Activated CD4-positive, CD25-positive, alpha-beta regulatory T cell treated with anti-CD3 and anti-CD28 coated beads, Interleukin-2, amount 50 U/mL, for 16 hours (primary cell): ENCODE measurements around the gene CAB39L.

Experiments used
- DNase-seq: peaks from one replicate; pipeline ENCODE4 v3.0.0-alpha.2; 2020; ENCODE audit warnings: low read depth, low spot score

The CAB39L gene

DNA sequence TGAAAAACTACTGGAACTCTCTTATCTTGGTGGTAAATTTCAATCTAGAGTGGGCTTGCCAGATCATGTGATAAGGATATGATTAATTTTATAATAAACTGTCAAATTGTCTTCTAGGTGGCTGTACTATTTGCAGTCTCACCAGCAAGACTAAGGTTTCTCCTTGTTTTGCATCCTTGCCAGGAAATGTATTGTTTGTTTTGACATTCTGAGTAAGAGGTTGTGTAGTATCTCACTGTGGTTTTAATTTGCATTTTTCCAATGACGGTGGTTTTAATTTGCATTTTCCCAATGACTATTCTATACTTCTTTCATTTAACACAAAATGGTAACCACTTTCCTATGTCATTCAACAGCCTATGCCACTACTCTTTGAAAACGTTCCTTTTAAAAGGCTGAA, 2.0 kb downstream of the CAB39L start:
- no peak for DNase-seq

- DNase-seq, result no peak
Observed at GRCh38 chr13:49441312-49441711, 2.6 kb downstream of the CAB39L start.

DNA sequence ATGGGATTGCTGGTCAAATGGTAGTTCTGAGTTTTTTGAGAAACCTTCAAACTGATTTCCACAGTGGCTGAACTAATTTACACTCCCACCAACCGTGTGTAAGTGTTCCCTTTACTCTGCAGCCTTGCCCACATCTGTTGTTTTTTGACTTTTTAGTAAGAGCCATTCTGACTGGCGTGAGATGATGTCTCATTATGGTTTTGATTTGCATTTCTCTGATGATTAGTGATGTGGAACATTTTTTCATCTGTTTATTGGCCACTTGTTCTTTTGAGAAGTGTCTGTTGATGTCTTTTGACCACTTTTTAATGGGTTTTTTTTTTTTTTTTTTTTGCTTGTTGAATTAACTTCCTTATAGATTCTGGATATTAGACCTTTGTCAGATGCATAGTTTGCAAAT, 4.3 kb downstream of the CAB39L start:
- DNase-seq, result no peak

GRCh38 chr13:49437705-49438104, 6.2 kb downstream of the CAB39L start:
- DNase-seq, result no peak

- no peak for DNase-seq
Observed at GRCh38 chr13:49436890-49437289, 7.0 kb downstream of the CAB39L start.

- DNase-seq, result no peak
Observed at GRCh38 chr13:49435992-49436391, 7.9 kb downstream of the CAB39L start.

GRCh38 chr13:49429121-49429520, 14.7 kb downstream of the CAB39L start:
- DNase-seq, result no peak

DNA sequence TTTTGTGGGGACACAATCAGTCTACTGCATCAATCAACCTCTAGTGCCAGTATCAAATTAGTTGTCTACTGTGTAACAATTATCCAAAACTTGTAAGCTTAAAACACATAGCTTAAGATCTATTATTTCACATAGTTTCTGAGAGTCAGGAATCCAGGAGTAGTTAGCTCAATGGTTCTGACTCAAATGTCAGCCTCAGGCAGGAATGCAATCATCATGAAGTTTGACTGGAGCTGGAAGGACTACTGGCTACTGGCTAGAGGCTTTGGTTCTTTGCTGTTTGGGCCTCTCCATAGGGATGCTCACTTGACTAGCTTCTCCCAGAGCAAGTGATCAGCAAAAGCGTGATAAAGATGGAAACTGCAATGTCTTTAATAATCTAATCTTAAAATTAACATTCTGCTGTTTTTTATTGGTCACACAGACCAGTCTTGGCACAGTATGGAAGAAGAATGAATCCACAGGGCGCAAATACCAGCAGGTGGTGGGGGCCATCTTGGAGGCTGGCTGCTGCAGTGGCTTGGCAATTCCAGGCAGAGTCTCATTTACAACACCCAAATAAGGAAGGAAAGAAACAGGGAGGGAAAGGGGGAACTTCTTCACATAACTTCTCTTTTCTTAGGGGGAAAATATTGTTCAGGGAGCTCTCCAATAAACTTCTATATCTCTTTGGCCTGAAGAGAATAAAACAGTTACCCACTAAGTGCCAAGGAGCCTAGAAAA, 15.7 kb downstream of the CAB39L start:
- no peak for DNase-seq

GRCh38 chr13:49424011-49424560, 19.8 kb downstream of the CAB39L start:
- DNase-seq, result no peak

GRCh38 chr13:49421391-49421790, 22.5 kb downstream of the CAB39L start:
- DNase-seq, result no peak

DNA sequence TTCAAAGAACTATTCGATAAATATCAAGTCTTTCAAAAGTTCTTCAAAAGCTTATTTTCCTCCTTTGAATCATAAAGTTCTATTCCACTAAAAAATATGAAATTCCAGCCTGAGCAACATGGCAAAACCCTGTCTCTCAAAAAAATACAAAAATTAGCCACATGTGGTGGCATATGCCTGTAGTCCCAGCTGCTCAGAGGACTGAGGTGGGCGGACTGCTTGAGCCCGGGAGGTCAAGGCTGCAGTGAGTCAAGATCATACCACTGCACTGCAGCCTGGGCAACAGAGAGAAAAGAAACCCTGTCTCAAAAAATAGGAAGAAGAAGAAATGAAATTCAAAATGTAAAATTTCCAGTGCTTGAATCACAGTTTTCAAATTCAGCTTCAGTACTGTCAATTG, 24.6 kb downstream of the CAB39L start:
- no peak for DNase-seq

DNA sequence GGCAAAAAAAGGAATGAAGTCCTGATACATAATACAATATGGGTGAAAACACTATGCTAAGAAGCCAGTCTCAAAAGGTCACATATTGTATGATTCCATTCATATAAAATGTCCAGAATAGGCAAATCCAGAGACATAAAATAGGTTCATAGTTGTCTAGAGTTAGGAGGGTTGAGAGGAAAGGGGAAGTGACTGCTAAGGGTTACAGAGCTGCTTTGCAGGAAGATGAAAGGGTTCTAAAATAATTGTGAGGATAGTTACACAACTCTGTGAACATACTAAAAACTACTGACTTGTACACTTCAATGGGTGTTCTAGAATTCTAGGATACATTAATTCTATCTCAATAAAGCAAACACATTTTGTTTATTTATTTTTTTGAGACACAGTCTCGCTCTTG, 25.7 kb downstream of the CAB39L start:
- no peak for DNase-seq

GRCh38 chr13:49417161-49417560, 26.7 kb downstream of the CAB39L start:
- DNase-seq, result no peak

GRCh38 chr13:49412749-49413148, 31.1 kb downstream of the CAB39L start:
- no peak for DNase-seq

DNA sequence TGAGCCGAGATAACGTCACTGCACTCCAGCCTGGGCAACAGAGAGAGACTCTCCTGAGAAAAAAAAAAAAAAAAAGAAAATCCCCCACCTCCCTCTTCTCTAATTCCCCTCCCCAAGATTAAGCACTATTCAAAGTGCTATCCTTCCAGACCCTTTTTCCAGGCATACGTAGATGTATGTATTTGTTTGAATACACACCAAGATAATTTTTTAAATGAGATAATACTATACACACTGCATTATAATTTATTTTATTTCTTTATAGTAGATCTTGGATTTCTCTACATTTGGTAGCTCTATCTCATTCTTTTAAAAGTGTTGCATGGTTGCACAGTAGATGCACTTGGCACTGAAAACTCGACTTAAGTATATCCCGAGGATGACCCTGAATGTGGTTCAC, 32.5 kb downstream of the CAB39L start:
- DNase-seq, result no peak

DNA sequence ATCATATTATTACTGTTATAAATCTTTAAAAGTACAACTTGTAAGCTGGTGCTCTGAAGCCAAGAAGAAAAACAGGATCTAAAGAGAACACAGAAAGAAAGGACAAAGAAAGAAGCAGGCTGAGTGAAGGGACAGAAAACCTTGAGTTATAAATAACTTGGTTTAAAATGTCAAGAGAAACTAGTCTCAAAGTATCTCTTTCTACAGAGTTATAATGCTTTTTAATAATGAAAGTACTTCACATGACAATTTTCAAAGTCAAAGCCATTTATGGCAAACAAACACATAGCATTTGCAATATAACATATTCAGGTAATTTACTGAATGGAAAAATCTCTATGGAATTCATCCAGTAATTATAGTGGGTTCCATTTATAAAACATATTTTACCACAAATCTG, 33.4 kb downstream of the CAB39L start:
- no peak for DNase-seq

DNA sequence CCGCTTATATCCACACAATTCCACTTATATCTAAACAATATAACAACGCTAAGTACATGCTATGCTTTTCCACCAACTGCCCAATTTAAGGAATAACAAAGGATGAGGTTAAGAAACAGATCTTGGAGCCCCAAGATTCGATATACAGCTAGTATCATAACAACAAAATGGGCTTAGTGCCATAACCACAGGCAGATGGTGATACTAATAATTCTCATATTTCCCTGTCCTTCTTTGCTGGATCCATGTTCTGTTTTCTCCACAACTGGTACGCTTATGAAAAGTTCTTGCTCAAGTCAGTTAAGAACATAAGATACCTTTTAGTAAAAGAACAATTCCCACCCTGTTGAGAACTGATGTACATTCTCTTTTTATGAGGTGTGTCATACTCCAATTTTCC, 33.9 kb downstream of the CAB39L start:
- no peak for DNase-seq

DNA sequence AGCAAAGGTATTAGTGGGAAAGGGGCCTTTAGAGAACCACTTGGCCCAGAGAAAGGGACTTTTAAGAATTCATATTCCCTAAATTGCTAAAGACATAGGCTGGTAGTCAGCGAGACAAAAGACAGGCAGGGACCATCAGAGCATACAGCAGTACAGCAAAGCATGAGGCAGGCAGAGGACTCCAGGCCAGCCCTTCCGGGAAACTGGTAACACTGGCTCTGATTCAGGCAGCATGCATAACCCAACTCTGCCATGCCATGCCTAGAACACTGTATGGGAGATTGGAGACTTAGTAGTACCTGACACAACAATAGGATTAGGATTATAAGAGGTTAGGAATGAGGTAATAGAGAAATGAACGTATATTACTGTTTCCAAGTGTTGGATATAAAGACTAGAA, 34.9 kb downstream of the CAB39L start:
- DNase-seq, result no peak

- DNase-seq, result no peak
Observed at GRCh38 chr13:49407936-49408335, 35.9 kb downstream of the CAB39L start.

DNA sequence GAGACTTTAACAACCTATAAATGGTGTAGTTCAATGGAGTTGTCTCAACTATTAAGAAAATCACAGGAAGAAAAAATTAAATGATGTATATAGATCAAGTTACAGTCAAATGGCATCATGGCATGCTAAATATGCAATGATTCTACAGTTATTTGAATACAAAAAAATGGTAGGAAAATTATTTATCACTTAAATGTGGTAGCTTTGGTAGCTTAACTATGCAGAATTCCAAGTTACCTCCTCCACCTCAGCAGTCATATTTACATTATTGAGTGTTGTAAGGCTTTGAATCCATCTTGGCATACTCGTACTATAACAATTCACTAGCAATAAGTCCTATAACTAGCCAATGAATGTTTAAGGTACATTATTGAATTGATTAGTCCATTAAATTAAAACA, 36.8 kb downstream of the CAB39L start:
- DNase-seq, result no peak

DNA sequence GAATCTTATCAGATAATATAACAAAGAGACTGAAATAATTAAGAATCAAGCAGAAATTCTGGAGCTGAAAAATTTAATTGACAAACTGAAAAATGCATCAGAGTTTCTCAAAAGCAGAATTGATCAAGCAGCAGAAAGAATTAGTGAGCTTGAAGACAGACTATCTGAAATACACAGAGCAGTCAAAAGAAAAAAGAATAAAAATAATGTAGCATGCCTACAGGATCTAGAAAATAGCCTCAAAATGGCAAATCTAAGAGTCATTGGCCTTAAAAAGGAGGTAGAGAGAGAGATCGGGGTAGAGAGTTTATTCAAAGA, 39.2 kb downstream of the CAB39L start:
- DNase-seq, result no peak

GRCh38 chr13:49403996-49404702, 39.7 kb downstream of the CAB39L start:
- DNase-seq, result no peak
